Neural crest cell (in vitro differentiated cells): ENCODE measurements around the gene KIAA1191. TPM values are rescaled to one million over a fixed set of nuclear protein-coding genes. Genes with fewer than 3 reads are reported as not detected.
A peak's percentile ranks its signal among the peaks of the same experiment; 100 is the strongest.

Experiments used
- DNase-seq: peaks from one replicate; pipeline ENCODE4 v3.0.0; 2021; ENCODE audit warnings: low read depth, mixed read lengths, low spot score
- H3K27ac Mint-ChIP-seq: one replicate; pipeline ENCODE4 v1.8.0; 2021; ENCODE audit warnings: mild to moderate bottlenecking, mixed read lengths; ENCODE audit not compliant: unreplicated experiment
- H3K27me3 Mint-ChIP-seq: 2 replicates; pipeline ENCODE4 v1.8.0; 2021; ENCODE audit warnings: low read depth, mild to moderate bottlenecking, mixed read lengths
- H3K36me3 Mint-ChIP-seq: 2 replicates; pipeline ENCODE4 v1.8.0; 2021; ENCODE audit warnings: low read depth, mild to moderate bottlenecking, mixed read lengths
- H3K4me1 Mint-ChIP-seq: 2 replicates; pipeline ENCODE4 v1.8.0; 2021; ENCODE audit warnings: mixed read lengths
- H3K4me3 Mint-ChIP-seq: one replicate; pipeline ENCODE4 v1.8.0; 2021; ENCODE audit warnings: mild to moderate bottlenecking, mixed read lengths
- H3K9me3 Mint-ChIP-seq: 2 replicates; pipeline ENCODE4 v1.8.0; 2021; ENCODE audit warnings: mixed read lengths
- total RNA-seq: library from RNA; stranded (reverse); gene quantifications from 2 replicates; pipeline ENCODE4 v1.2.1, GENCODE V29; 2021
- TF ChIP-seq, protein P1 (sequence below): fragments of 200-600 bp; sonication (generic); conservative IDR thresholded peaks from 2 replicates; pipeline ENCODE4 v1.5.0; 2021; ENCODE audit warnings: antibody characterized with exemption, mild to moderate bottlenecking

Gene KIAA1191
- total RNA-seq, 1 donor from 2014 or later = 112 TPM

DNA sequence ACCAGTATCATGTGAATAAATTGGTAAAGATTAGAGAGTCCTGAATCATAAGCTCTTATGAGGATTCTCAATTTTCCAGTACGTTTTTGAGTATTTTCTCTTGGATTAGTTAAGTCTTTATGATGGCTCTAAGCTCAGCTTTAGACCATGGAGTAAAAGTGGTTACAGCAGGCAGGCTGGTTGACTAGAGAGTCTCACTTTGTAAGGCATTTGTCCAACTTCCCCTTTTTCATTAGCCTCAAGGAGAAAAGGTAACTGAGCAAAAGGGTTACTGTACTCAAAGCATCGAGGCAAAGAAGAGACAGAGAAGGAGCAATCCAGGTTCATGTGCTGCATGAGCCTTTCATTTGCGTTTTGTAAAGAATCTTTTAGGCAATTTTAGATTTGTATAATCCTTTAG lies 18.3 kb upstream of the KIAA1191 start:
- H3K27me3 Mint-ChIP-seq = no peaks in the 10 kb centered on the region
- DNase-seq = no peak
- no peaks in the 10 kb centered on the region for H3K9me3 Mint-ChIP-seq
- TF ChIP-seq, protein P1, sequence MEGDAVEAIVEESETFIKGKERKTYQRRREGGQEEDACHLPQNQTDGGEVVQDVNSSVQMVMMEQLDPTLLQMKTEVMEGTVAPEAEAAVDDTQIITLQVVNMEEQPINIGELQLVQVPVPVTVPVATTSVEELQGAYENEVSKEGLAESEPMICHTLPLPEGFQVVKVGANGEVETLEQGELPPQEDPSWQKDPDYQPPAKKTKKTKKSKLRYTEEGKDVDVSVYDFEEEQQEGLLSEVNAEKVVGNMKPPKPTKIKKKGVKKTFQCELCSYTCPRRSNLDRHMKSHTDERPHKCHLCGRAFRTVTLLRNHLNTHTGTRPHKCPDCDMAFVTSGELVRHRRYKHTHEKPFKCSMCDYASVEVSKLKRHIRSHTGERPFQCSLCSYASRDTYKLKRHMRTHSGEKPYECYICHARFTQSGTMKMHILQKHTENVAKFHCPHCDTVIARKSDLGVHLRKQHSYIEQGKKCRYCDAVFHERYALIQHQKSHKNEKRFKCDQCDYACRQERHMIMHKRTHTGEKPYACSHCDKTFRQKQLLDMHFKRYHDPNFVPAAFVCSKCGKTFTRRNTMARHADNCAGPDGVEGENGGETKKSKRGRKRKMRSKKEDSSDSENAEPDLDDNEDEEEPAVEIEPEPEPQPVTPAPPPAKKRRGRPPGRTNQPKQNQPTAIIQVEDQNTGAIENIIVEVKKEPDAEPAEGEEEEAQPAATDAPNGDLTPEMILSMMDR = no peak
- no peak overlapping the region for H3K4me3 Mint-ChIP-seq
- H3K27ac Mint-ChIP-seq = no peak overlapping the region
- peaks cover 5% of the 10 kb centered on the region for H3K36me3 Mint-ChIP-seq
- H3K4me1 Mint-ChIP-seq = no peaks in the 10 kb centered on the region

DNA sequence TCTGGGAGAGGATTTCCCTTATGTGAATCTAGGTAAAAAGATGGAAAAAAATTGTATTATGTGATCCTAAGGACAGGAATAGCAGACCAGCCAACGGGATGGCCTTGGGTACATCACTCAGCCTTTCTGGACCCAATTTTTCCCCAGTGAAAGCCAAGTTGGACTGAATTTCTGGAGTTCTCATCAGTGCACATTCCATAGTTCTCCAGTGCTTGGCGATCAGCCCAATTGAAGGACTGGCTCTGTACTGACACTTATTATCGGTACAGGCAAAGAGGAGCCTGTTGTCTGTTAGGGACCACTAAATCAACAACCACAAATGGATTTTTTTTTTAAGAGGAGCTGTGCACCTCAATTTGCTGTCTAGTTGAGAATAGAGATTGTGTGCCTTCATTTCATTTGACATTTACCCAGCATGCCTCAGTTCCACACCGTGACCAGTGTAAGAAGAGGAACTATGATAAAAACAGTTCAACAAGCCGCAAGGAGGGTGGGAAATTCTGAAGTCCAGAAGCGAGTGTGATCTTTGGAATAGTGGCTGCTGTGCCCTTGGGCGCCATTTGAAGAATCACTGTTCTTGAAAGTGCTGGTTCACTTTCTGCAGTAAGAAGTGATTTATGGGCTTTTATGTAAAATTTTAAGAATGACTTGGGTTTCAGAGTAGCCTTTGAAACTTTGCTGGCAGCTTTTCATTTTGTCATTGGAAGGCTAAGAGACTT lies 11.7 kb upstream of the KIAA1191 start:
- no peak overlapping the region for H3K27ac Mint-ChIP-seq
- TF ChIP-seq, protein P1 = no peak
- H3K4me1 Mint-ChIP-seq = no peaks in the 10 kb centered on the region
- DNase-seq = no peak
- H3K9me3 Mint-ChIP-seq = no peaks in the 10 kb centered on the region
- peaks cover 5% of the 10 kb centered on the region for H3K36me3 Mint-ChIP-seq
- no peaks in the 10 kb centered on the region for H3K27me3 Mint-ChIP-seq
- no peak overlapping the region for H3K4me3 Mint-ChIP-seq

DNA sequence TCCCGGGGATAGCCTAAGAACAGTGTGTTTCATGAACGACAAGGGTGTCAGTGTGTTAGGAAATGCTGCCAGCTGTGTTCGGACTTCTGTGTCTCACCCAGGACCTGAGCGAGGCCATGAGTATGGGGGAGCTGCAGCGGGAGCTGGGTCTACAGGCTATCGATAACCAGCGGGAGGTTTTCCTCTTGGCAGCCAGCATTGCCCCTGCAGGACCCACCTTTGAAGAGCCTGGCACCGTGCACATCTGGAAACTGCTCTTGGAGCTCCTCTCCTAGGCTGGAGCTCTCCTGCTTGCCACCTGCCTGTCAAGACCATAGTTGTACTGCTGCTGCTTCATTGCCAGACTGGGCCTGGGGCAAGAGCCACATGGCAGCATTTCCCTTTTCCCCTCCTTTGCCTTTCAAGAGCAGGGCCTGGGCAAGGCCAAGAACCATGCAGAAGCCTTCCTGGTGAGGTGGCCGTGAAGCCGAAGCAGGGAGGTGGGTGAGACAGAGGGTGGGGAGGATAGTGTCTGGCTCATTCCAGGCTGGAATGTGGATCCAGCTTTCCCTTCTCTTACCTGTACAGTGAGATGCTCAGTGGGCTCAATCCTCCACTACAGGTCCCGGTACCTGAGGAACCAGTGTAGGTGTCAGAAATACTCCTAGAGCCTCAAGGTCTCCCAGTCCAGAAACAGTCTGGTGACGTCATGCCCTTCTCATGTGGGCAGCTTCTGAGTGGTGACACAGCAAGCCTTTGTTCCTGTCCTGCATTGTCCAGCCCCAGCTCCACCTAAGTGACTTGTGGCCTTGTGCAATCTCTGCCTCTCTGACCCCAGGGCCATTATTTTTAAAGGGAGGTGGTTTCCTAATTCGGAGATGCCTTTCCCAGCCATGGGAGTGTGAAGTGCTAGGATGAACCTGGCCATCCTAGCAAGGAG lies 10.3 kb upstream of the KIAA1191 start:
- Mint-ChIP-seq H3K4me3 (no peak overlapping the region), H3K9me3 (no peaks in the 10 kb centered on the region), H3K36me3 (peaks cover 15% of the 10 kb centered on the region), H3K4me1 (peaks cover 6% of the 10 kb centered on the region), H3K27ac (no peak overlapping the region), H3K27me3 (no peaks in the 10 kb centered on the region)
- TF ChIP-seq, protein P1 = no peak
- DNase-seq = no peak

DNA sequence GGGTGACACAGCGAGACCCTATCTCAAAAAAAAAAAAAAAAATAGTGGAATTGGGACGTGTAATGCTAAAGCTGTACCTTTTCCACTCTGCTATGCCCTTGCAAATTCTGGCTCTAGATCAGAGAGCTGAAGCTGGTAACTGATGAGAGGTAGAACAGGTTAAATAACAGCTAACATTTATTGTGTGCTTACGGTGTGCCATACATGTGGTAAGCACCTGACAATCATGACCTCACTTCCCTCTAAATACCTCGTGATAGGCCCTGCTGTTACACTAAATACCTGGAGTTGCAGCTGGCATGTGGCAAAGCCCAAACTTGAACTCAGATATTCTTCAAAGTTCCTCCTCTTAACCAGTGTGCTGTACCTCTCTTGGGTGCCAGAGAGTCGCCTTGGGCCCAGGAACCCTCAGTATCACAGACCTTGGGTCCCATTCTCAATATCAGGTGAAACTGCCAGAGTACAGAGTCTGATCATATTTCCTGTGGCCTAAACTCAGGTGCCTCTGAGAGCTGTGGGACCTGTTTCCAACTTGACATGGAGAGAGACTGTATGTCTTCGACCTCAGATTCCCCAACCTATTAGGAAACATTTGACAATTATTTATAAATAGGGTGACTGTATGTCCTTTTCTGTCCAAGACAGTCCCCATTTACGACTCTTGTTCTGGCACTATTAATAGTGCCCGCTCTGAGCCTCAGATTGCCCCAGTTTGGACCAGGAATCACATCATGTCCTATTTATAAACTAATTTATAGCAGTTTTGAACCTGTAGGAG lies 8.6 kb upstream of the KIAA1191 start:
- no peak overlapping the region for H3K27ac Mint-ChIP-seq
- H3K4me1 Mint-ChIP-seq = peaks cover 12% of the 10 kb centered on the region

DNA sequence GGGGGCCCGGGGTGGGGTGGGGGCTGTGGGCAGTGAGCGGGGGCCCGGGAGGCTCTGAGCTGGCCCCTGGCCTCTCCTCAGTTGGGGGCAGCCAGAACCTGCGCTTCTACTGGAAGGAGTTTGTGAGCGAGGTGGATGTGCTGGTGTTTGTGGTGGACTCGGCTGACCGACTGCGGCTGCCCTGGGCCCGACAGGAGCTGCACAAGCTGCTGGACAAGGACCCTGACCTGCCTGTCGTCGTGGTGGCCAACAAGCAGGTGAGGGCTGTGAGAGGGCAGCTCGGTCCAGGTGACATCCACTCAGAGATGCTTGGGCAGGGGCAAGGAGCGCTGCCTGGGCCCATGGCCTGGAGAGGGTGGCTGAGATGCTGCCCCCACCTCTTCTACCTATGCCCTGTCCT lies 7.2 kb upstream of the KIAA1191 start:
- peaks cover 18% of the 10 kb centered on the region for H3K36me3 Mint-ChIP-seq
- H3K4me1 Mint-ChIP-seq = peaks cover 12% of the 10 kb centered on the region
- no peak overlapping the region for H3K4me3 Mint-ChIP-seq

More for the DNA sequence above, 8.6 kb upstream of the KIAA1191 start:
- Mint-ChIP-seq H3K27me3 (peaks cover 2% of the 10 kb centered on the region), H3K4me3 (peak overlapping the region; percentile 44), H3K36me3 (peaks cover 18% of the 10 kb centered on the region), H3K9me3 (no peaks in the 10 kb centered on the region)
- TF ChIP-seq, protein P1 = no peak
- no peak for DNase-seq

More for the DNA sequence above, 7.2 kb upstream of the KIAA1191 start:
- no peak for DNase-seq
- no peaks in the 10 kb centered on the region for H3K9me3 Mint-ChIP-seq
- peaks cover 2% of the 10 kb centered on the region for H3K27me3 Mint-ChIP-seq
- no peak overlapping the region for H3K27ac Mint-ChIP-seq
- TF ChIP-seq, protein P1 = no peak
